ENCODE measurements around the gene VPS13C.

- TF ChIP-seq CTCF (conservative IDR thresholded peaks at IDR 0.05; ENCODE audit: low read length) (no peak), EZH2phosphoT487 (IDR thresholded peaks at IDR 0.05; ENCODE audit: borderline replicate concordance) (no peak)
These were observed 47.4 kb upstream of the VPS13C start for GRCh38 chr15:62107571-62108121.
